Neural cell (in vitro differentiated cells): ENCODE results near the gene PITX1.

Experiments
- EP300 ChIP-seq: fragments of 450-650 bp; conservative IDR thresholded peaks from 2 replicates; pipeline ENCODE4 v1.6.1; 2014; ENCODE audit warnings: antibody characterized with exemption, mild to moderate bottlenecking, moderate library complexity; ENCODE audit not compliant: poor library complexity, severe bottlenecking
- TF ChIP-seq, protein P1 (sequence below): fragments of 450-650 bp; IDR thresholded peaks from 2 replicates; pipeline ENCODE4 v1.5.1; 2014; ENCODE audit warnings: antibody characterized with exemption, mild to moderate bottlenecking, moderate library complexity; ENCODE audit not compliant: poor library complexity, severe bottlenecking

GRCh38 chr5:134992148-134992547 lies 41.9 kb downstream of the PITX1 start:
- TF ChIP-seq, protein P1, sequence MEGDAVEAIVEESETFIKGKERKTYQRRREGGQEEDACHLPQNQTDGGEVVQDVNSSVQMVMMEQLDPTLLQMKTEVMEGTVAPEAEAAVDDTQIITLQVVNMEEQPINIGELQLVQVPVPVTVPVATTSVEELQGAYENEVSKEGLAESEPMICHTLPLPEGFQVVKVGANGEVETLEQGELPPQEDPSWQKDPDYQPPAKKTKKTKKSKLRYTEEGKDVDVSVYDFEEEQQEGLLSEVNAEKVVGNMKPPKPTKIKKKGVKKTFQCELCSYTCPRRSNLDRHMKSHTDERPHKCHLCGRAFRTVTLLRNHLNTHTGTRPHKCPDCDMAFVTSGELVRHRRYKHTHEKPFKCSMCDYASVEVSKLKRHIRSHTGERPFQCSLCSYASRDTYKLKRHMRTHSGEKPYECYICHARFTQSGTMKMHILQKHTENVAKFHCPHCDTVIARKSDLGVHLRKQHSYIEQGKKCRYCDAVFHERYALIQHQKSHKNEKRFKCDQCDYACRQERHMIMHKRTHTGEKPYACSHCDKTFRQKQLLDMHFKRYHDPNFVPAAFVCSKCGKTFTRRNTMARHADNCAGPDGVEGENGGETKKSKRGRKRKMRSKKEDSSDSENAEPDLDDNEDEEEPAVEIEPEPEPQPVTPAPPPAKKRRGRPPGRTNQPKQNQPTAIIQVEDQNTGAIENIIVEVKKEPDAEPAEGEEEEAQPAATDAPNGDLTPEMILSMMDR: no peak
- TF ChIP-seq EP300: no peak
